Occipital lobe (tissue), 2 donors: Measurements from ENCODE around the gene SIK2. TPM values are rescaled to one million over a fixed set of nuclear protein-coding genes. Genes with fewer than 3 reads are reported as not detected.

ENCODE experiments used
- DNase-seq: peaks from one replicate; lab custom pipeline; 2025; lab: John Stamatoyannopoulos, UW
- total RNA-seq: library from RNA; depleted of rRNA; stranded (reverse); fragments of >200 nt; gene quantifications from one replicate; pipeline ENCODE4 v1.2.3, GENCODE V29; 2014

SIK2 gene
- total RNA-seq, 1 donor from 2014 or later: 12.6 TPM

DNA sequence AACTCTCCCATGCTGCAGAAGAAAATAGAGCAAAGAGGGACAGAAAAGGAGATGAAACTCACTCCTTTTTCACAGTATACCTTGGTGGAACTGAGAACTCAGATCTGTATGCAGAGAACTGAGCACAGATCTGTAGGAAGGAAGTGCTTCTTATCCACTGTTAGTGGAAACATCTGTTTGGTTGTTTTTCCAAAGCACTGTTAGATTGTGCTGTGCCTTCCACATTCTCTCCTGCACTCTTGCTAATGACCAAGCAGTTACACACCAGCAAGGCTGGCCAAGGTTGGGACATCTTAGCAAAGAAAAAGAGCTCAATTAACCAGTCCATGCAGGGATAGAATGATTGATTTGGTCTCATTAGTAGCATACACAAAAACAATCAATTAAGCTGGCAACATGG is 20.1 kb upstream of the SIK2 start:
- DNase-seq: no peak

DNA sequence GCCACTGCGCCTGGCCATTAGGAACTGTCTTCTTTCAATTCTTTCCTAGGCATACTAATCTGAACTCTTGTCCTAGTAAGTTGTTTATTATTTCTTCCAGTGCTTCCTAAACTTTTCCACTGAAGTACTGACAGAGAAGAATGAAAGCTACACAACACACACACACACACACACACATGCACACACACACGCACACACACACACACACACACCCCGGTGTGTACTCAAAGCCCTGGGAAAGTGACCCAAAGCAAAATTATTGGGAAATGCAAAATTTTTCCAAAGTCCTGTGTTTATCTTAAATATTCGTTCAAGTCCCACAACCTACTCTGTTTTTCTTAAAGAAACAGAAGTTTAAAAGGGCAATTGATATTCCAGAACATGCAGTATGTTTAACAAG is 19.4 kb upstream of the SIK2 start:
- no peak for DNase-seq

DNA sequence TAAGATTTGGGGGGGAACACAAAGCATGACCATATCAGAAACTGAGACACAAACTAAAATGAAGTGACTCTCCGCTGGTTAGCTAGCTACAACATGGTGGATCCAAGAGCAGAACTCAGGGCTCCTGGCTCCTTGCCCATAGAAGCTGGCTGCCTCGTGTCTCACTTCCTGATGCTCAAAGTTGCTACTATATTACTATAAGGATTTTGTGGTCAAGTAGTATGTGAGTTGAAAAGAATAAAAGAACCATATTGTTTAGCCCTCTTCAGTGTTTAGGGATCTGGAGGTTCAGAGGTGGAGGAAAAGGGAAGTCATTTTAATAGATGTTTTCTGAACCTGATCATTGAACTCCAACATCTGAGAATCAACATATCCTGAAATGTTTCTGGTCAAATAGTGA is 16.9 kb upstream of the SIK2 start:
- no peak for DNase-seq

DNA sequence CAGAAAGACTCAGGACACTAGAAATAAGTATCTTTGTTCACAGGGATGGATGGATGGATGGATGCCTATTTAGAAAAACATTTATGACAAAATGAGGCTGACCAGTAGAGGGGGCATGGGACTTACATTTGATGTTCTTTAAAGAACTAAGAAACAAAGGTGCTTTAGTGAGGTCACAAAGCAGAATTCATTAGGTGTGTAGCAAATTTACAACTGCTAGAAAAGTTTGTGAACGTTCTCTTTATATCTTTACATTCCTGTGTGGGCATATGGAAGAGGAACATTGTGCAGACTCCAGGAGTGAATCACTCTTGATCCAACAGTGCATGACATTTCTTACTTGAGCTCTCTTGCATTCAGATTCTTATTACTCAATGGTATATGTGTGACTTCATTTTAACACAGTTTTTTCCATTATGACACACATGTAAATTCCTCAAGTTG is 15.8 kb upstream of the SIK2 start:
- DNase-seq: no peak

GRCh38 chr11:111589114-111589513 is 13.1 kb upstream of the SIK2 start:
- DNase-seq: no peak

GRCh38 chr11:111589886-111590499 is 12.3 kb upstream of the SIK2 start:
- DNase-seq: no peak

DNA sequence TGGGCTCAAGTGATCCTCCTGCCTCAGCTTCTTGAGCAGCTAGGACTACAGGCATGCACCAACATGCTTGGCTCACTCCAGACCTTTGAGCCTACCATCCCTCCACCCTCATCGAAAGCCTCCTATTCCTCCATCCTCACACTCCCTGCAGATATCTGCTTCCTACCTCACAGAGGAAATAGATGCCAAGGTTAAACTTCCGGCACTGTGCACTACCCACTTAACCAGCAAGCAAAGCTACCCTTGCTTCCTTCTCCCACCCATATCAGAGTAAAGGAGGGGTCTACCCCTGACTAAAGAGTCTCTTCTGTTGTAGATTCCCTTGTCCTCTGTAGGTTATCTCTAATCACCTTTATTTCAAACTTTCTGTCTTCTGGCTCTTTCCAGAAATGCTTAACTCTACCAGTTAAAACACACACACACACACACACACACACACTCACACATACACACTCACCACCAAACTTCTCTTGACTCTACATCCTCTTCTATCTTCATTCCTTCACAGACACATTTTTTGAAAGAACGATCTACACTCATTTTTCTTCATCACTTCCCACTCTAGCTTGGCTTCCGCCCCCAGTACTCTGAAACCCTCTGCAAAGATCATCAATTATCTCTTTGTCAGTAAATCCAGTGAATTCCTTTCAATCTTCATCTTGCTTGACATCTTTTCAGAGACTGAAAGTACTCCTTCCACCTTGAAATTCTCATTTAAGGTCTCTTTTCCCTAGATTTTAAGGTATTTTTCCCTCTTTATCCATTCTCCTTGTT is 10.9 kb upstream of the SIK2 start:
- no peak for DNase-seq

GRCh38 chr11:111592491-111592890 is 9.8 kb upstream of the SIK2 start:
- no peak for DNase-seq

DNA sequence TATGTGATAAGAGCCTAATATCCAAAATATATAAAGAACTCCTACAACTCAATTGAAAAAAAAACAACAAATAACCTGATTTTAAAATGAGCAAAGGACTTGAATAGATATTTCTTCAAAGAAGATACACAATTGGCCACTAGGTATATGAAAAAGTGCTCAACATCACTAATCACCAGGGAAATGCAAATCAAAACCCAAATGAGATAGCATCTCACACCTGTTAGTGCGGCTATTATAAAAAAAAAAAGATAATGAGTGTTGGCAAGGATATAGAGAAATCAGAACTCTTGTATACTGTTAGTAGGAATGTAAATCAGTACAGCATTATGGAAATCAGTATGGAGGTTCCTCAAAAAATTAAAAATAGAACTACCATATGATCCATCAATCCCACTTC is 5.9 kb upstream of the SIK2 start:
- no peak for DNase-seq

- DNase-seq: no peak
Observed at GRCh38 chr11:111598148-111598547, 4.1 kb upstream of the SIK2 start.

DNA sequence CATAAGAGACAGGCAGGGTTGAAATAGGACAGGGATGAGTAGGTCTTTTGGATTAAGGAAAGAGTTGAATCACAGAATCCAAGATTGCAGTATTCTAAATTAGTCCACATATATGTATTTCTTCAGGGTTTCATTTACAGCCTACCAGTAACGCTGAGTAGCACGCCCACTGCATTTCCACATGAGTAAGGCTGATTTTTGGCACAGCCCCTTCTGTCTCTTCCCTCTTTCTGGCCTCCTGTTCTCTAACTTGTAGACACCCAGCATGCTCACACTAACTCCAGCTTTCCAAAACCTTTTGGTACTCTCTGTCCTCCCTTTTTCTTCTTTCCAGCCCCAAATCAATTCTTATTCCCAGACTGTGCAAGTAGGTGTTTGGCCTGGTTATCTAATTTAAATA is 3.7 kb upstream of the SIK2 start:
- peak; percentile 15 for DNase-seq

GRCh38 chr11:111601636-111601978 is 642 bp upstream of the SIK2 start:
- DNase-seq: no peak

GRCh38 chr11:111602865-111603610 is 789 bp downstream of the SIK2 start:
- peak; percentile 25 for DNase-seq

DNA sequence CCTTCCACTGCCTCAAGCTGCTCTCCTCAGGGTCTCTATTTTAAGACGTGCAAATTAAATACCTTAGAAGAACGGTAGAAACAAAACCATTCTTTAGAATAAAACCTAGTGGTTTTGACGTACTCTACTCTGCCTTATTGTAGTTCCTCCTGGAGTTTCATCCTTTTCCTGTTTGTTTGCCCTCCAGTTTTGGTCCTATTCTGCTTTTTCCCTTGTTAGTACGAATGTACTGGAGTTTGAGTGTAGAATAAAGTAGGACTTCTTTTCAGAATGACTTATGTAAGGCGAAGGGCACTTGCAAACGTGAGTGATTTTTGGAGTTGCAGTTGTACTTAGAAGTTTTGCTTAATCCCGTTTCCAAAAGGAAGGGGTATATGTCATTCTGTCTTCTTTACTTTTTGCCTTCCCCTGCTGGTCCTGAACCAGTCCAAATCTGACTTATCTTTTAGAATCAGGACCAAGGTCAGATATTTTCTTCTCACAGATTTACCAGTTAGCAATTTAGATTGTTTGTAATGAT is 1.4 kb downstream of the SIK2 start:
- no peak for DNase-seq

DNA sequence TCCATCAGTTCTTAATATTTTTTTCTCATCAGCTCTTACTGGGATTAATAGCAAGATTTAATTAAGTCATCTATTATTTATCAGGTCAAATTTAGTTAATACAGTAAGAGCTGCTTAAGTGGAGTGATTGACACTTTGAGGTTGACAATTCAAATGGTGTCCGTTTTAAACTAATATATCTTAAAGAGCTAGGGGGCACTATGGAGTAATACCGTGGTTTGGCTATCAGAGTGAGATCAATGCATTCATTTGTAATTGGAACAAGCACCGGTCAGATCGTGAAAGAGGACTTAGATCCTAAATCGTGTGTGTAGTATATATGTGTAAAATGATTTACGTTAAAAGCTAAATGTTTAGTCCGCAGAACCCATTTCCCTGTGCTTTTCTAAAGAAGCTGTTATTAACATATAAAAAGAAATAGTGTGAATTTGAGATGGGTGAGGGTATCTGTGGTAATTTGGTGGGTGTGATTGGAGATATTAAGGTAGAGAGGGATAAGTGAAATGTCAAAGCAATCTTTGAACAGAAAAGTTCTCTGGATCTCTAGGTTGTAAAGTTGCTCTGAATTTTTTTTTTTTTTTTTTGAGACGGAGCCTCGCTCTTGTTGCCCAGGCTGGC is 2.3 kb downstream of the SIK2 start:
- DNase-seq: no peak

DNA sequence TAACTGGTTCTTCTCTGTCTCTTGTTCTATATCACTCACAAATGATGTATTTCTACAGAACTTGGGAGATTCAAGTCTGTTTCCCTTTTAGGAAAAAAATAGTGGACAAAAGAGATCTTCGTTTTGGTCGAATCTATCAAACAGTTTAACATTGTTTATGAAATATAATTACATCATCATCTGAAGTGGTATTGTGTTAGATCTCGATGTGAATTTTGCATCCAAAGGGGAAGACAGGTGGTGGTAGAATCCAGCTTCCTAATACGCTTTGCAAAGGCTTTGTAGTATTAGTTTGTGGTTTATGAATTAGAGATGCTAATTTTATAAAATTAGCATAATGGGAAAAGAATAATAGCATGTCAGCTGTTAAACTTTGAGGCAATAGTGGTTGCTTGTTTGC is 3.4 kb downstream of the SIK2 start:
- no peak for DNase-seq

- no peak for DNase-seq
Observed at GRCh38 chr11:111606986-111607385, 4.7 kb downstream of the SIK2 start.

- no peak for DNase-seq
Observed at GRCh38 chr11:111607751-111608150, 5.5 kb downstream of the SIK2 start.

- no peak for DNase-seq
Observed at GRCh38 chr11:111612224-111612623, 10.0 kb downstream of the SIK2 start.

- no peak for DNase-seq
Observed at GRCh38 chr11:111617286-111617685, 15.0 kb downstream of the SIK2 start.

DNA sequence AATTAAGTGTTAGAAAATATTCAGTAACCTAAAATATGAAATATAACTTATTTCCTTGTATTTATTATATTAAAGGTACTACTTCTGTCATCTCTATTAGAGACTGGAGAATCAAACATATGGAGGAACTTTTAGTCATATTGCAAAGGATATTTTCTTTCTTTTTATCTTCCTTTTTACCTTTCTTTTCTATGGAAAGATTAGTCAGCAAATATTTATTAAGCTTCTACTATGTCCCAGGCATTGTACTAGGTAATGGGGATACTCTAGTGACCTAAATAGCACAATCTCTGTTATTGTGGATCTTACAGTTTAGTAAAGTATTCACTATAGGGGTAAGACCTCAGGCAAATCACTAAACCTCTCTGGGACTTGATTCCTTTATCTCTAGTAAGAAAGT is 18.3 kb downstream of the SIK2 start:
- no peak for DNase-seq

GRCh38 chr11:111623527-111624030 is 21.3 kb downstream of the SIK2 start:
- DNase-seq: no peak
